GM19240 (cell line): Measurements from ENCODE around the gene KCND3.

Experiments used
- DNase-seq: peaks from one replicate; pipeline ENCODE4 v3.0.0; 2011; ENCODE audit warnings: low spot score; ENCODE audit not compliant: insufficient read length

The KCND3 gene

DNA sequence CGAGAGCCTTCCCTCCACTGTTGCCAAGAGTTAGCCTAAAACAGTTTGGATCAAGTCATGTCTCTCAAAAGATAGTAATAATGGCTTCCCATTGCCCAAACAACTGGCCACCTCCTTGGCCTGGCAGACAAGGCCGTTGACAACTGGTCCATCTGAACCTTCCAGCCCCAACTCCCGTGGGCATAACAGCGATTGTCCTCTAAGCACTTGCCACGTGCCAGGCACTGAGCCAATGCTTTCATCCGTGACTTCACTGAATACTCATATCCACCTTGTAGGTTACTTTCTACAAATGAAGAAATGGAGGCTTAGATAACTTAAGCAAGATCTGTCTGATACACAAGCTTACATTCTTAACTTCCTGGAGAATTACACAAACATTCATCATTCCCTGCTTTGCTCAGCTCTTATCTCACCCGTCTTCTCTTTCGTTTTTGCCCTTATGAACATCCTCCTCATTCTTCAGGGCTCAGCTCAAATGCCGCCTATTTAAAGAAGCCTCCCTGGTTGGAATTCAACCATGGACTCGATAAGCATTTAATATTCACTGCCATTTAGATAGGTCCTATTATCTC is 106.4 kb downstream of the KCND3 start:
- no peak for DNase-seq

- DNase-seq: no peak
Observed at GRCh38 chr1:111882559-111882958, 106.9 kb downstream of the KCND3 start.

DNA sequence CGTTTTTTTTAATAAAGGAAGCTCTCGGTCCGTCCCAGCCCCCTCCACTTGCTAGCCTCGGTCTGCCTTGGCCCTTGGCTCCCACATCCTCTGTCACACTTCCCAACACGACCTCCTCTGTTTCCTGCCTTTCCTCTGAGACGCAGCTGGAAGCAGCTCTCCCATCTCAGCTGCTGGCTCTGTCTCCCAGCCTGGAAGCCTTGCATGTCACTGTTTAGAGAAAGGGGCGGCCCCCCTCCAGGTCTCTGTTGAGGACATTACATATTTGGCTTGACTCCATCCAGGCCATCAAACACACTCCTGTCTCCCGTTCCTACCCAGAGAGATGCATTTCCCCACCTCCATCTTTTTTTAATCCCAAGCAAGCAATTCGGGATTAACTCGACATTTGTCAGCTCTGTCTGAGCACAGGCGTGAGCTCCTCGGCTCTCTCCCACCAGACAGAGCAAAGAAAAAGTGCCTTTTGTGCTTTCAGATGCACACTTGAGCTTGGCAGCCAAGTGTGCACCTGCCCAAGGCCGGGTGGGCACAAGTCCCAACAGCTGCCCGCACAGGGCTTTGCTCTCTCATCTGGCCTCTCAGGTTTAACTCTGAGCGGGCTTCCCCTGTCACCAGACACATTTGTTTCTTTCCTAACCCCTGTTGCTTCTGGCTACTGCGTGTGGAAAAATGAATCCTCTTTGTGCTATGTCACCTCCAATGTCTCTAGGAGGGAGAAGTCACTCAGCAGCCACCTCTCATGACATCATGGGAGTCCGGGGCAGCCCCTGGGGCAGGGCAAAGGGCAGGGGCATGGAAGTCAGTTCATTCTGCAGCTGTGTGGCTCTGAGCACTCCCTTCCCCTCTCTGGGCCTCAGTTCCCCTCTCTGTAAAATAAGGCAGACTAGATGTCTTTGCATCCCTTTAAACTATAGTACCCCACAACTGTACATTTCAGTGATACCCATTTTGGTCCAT is 108.3 kb downstream of the KCND3 start:
- no peak for DNase-seq

- no peak for DNase-seq
Observed at GRCh38 chr1:111879081-111879480, 110.4 kb downstream of the KCND3 start.

- DNase-seq: no peak
Observed at GRCh38 chr1:111878649-111879048, 110.8 kb downstream of the KCND3 start.

DNA sequence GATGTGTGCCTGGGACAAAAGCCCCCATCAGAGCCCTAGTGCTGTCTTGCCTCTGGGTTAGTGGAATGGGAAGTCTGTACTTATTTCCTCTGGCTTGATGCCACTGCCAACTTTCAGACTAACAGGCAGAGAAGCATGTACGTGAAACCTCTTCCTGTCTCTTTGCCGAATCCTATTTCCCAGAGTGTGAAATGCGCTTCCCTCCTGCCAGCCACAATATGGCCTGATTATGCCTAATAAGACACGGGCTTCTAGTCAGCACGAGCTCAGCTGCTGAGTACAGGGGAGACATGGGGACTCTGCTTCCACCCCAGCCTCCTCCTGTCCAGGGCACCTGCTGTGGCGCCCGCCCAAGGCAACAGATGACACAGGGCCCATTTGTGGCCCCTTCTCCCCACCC is 111.4 kb downstream of the KCND3 start:
- no peak for DNase-seq

DNA sequence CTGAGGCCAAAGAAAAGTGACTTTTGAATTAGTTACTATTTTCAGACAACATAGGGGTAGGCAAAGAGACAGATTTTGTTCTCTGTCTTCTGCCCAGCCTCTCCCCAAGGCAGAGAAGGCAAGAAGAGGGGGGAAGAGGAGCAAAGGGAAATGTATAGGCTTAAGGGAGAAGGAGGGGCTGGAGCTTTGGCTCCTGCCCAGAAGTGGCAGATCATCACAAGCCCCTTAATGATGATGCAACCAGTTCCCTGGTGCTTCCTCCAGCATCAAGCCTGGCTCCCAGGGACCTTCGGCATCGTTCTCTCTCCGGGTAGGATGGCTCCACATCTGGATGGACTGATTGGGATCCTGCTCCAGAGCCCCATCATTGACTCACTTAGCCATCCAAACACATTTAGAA is 112.8 kb downstream of the KCND3 start:
- no peak for DNase-seq

DNA sequence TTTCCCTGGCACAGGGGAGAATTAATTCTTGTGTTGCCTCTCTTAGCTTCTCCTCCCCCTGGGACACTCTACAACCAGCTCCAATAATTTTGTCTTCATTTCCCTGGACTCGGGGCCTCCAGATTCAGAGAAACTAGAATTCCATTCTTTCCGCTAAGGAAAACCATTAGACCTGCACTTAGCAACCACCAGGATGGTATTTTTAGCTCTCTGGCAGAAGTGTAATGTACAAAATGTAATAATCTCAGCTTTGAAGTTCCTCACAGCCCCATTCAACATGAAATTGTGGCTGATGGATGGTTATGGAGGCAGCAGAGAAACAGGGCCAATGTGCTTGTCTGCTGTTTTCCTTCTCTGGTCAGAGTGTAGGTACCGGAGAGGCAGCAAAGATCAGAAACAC is 113.8 kb downstream of the KCND3 start:
- no peak for DNase-seq

- no peak for DNase-seq
Observed at GRCh38 chr1:111873460-111874030, 115.9 kb downstream of the KCND3 start.

- no peak for DNase-seq
Observed at GRCh38 chr1:111870181-111870580, 119.3 kb downstream of the KCND3 start.

- no peak for DNase-seq
Observed at GRCh38 chr1:111867868-111868440, 121.5 kb downstream of the KCND3 start.

DNA sequence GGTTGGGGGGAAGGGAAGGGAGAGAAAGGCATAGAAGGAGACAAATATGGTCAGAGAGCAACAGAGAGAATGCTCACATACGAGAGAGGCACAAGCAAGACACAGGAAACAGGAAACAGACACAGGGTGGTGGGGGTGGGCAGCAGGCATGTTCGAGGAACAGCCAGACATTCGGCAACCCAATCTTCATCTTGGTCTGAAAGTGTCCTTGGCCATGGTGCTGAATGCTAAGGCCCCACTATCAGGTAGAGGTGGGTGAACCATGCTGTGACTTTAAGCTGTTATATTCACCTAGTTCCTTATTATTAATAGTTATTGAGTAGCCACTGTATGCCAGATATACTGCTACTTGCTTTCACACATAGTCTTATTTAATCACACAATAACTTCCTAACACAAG is 124.6 kb downstream of the KCND3 start:
- DNase-seq: no peak

DNA sequence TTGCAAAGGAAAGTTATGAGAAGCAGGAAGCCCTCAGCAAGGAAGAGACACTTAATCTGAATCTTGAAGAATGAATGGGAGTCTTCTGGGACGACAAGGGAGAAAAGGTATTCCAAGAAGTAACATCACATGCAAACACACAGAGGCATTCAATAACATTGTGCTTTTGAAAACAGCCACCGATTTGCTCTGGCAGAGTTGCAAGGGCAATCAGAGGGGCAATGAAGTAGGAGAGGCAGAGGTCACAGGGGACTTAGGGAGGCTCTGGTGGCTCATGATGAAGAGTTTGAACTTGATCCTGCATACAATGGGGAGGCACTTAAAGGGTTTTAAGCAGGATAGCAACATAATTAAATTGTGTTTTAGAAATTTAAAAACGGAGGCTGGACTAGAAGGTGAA is 126.1 kb downstream of the KCND3 start:
- DNase-seq: no peak

GRCh38 chr1:111862599-111862998 is 126.9 kb downstream of the KCND3 start:
- DNase-seq: no peak

- no peak for DNase-seq
Observed at GRCh38 chr1:111861523-111861922, 127.9 kb downstream of the KCND3 start.

DNA sequence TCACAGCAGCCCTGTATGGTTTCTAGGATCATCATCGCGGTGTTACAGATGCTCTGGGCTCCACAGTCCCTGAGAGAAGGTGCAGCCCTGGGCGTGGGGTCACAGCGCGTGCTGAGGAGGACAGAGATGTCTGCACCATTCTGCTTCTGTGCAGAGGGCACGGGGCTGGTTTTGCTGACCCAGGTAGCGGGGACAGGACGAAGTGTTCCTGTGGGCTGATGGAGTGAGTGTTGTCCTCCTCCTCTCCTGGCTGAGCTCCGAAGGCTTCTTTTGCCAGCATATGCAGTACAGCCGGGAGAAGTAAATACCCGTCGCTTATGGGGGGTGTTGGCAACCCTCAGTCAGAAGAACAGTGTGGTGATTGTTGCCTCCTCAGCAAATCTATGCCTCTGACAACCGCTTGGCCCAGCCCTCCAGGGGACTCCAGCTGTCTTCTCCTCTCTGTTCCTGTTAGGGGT is 132.2 kb downstream of the KCND3 start:
- no peak for DNase-seq

DNA sequence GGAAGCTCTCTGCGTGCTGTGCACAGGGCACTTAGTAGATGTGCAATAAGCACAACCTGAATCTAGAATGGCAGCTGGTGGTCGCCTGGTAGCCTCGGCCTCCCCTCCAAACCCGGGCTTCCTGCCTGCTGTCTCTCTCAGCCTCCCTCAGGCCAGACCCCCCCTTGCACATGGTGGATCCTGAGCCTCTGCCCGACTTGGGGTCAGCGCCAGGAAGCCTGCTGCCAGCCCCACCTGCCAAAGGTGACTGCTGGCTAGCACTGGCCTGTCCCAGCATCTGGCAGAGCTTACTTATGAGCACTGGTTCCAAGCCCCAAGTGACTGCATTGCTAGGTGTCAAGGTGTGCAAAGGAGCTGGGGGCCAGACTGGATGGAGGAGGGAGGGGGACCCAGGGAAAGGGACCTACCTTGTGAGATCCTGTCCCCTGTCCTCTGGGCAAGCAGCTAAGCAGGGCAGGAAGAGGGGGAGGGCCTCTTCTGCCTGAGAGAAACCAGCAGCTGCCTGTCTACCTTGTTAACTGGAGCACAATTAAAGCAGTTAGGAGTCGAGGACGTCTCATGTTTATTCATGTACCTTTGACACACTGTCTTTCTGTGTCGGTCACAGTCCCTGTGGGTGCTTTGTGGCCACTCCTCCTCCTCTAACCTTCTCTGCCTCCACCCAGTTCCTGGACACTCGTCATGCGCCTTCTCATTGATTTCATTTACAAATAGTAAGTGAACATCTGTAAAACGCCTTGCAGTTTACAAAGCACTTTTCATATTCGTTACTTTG is 132.9 kb downstream of the KCND3 start:
- no peak for DNase-seq

DNA sequence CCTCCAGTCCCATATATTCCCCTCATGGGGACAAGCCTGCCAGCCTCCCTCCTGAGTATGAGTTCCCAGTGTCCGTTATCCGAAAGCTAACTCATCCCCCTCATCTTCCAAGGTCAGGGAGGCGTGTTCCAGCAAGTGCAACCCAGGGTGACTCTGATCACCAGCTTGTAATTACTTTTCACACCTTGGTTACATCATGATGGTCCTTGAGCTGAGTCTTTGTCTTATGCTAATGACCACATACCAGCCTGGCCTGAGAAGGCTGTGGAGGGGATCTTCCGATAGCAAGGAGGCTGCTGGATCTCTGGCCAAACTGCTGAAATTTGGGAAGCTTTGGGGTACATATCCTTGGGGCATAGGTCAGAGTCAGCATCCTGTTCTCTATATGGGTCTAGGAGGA is 134.2 kb downstream of the KCND3 start:
- DNase-seq: no peak

DNA sequence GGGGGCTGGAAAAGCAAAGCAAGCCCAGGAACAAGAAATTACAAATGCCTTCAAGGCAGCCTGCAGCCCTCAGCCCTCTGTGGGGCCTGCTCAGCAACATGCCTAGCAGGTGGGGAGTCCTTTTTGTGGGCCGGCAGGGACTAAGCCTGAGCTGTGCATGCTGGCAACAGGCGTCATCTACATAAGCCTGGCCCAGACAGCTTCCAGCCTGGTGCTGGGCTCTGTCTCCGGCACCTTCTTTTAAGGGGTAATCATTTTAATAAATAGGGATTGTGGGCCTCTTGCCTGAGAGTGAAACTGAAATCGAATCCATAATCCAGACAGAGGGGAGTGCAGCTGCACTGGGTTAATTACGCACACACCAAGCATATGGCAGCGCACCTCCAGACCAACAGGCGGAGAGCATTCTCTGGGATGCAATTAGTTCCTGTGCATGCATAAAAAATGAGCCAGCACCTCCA is 137.2 kb downstream of the KCND3 start:
- DNase-seq: no peak

GRCh38 chr1:111851552-111851951 is 137.9 kb downstream of the KCND3 start:
- DNase-seq: no peak

GRCh38 chr1:111850109-111850508 is 139.4 kb downstream of the KCND3 start:
- DNase-seq: no peak
